B cell (primary cell): Measurements from ENCODE around the gene SRRM2.

Experiments used
- CTCF ChIP-seq: fragments of 200-600 bp; IDR thresholded peaks from one replicate; pipeline ENCODE4 v1.8.0; 2022; ENCODE audit warnings: antibody characterized with exemption, mild to moderate bottlenecking
- EZH2 ChIP-seq: IDR thresholded peaks from 2 replicates; pipeline ENCODE4 v1.6.1; 2012; ENCODE audit warnings: borderline replicate concordance, low read depth, mild to moderate bottlenecking, moderate library complexity, low read length; ENCODE audit not compliant: insufficient read depth, poor library complexity, severe bottlenecking

GRCh38 chr16:2786061-2786825, 33.8 kb downstream of the SRRM2 start:
- TF ChIP-seq CTCF (no peak), EZH2 (no peak)
